Activated CD8-positive, alpha-beta memory T cell treated with anti-CD3 and anti-CD28 coated beads, Interleukin-2, amount 50 U/mL, for 48 hours (primary cell): Measurements from ENCODE around the gene PIAS2.
"Not testable (repeated sequence)": the region's sequence is repeated elsewhere in the genome, so short reads cannot be mapped to it uniquely, and the experiment has no call there.

Experiments
- DNase-seq: peaks from one replicate; pipeline ENCODE4 v3.0.0-alpha.2; 2020

The PIAS2 gene

GRCh38 chr18:46899274-46899948 lies 17.9 kb downstream of the PIAS2 start:
- DNase-seq: no peak

GRCh38 chr18:46894124-46894523 lies 23.2 kb downstream of the PIAS2 start:
- no peak for DNase-seq

- DNase-seq: no peak
Observed at GRCh38 chr18:46893360-46893759, 23.9 kb downstream of the PIAS2 start.

GRCh38 chr18:46892842-46893241 lies 24.5 kb downstream of the PIAS2 start:
- DNase-seq: no peak

GRCh38 chr18:46891742-46892214 lies 25.5 kb downstream of the PIAS2 start:
- DNase-seq: no peak

GRCh38 chr18:46888965-46889364 lies 28.3 kb downstream of the PIAS2 start:
- no peak for DNase-seq

- DNase-seq: no peak
Observed at GRCh38 chr18:46886893-46887292, 30.4 kb downstream of the PIAS2 start.

- no peak for DNase-seq
Observed at GRCh38 chr18:46883180-46883579, 34.1 kb downstream of the PIAS2 start.

GRCh38 chr18:46877329-46877987 lies 39.8 kb downstream of the PIAS2 start:
- no peak for DNase-seq

GRCh38 chr18:46868169-46868921 lies 49.0 kb downstream of the PIAS2 start:
- no peak for DNase-seq

- no peak for DNase-seq
Observed at GRCh38 chr18:46867367-46868143, 49.8 kb downstream of the PIAS2 start.

- no peak for DNase-seq
Observed at GRCh38 chr18:46866523-46866922, 50.8 kb downstream of the PIAS2 start.

GRCh38 chr18:46865245-46865644 lies 52.1 kb downstream of the PIAS2 start:
- DNase-seq: not testable (repeated sequence)

- no peak for DNase-seq
Observed at GRCh38 chr18:46859855-46860254, 57.5 kb downstream of the PIAS2 start.

GRCh38 chr18:46858290-46858689 lies 59.0 kb downstream of the PIAS2 start:
- no peak for DNase-seq

- DNase-seq: no peak
Observed at GRCh38 chr18:46856973-46857372, 60.3 kb downstream of the PIAS2 start.

GRCh38 chr18:46849007-46849406 lies 68.3 kb downstream of the PIAS2 start:
- DNase-seq: no peak

- no peak for DNase-seq
Observed at GRCh38 chr18:46843372-46843771, 73.9 kb downstream of the PIAS2 start.

- DNase-seq: no peak
Observed at GRCh38 chr18:46842583-46842982, 74.7 kb downstream of the PIAS2 start.

- DNase-seq: no peak
Observed at GRCh38 chr18:46833899-46834298, 83.4 kb downstream of the PIAS2 start.

GRCh38 chr18:46832849-46833248 lies 84.5 kb downstream of the PIAS2 start:
- no peak for DNase-seq

GRCh38 chr18:46832422-46832821 lies 84.9 kb downstream of the PIAS2 start:
- DNase-seq: not testable (repeated sequence)

- no peak for DNase-seq
Observed at GRCh38 chr18:46831434-46831833, 85.9 kb downstream of the PIAS2 start.
